ENCODE measurements around the gene HS3ST3B1. TPM values are rescaled to one million over a fixed set of nuclear protein-coding genes. Genes with fewer than 3 reads are reported as not detected.

The HS3ST3B1 gene
- total RNA-seq, 1 experiment from 2014 or later, result 2.4 TPM

- no peaks in the 10 kb centered on the region for H3K9me2 ChIP-seq (ENCODE audit: insufficient read depth)
- H3K27me3 ChIP-seq (ENCODE audit: insufficient read depth, low read length), result peaks cover 10% of the 10 kb centered on the region; the same call in 1 of the 2 replicates
- RAD21 ChIA-PET (ENCODE audit: low non-redundant PET in 1 of 2, low total read pairs in 2 of 2, uncharacterized antibody in 2 of 2, unreplicated experiment in 2 of 2), result no interaction called here
- H3K4me1 ChIP-seq (ENCODE audit: control insufficient read depth in 1 of 2, insufficient read depth in 2 of 2, low read length in 2 of 2), result peaks cover 11 to 28% of the 10 kb centered on the region in 2 experiments; a peak in 3 of 4 replicates
- BruUV-seq (replicated peaks), result no TSS peak
- DNase-seq (ENCODE audit: low read depth, low spot score), result no peak
- POLR2A ChIA-PET, result no interaction called here
- TF ChIP-seq CEBPB (IDR thresholded peaks at IDR 0.05; ENCODE audit: low read depth), result no peak
- TF ChIP-seq ELF1 (IDR thresholded peaks at IDR 0.05; ENCODE audit: borderline replicate concordance, low read depth), result no peak
- H3K9ac ChIP-seq (ENCODE audit: low read length), result no peak overlapping the region
- H3K4me3 ChIP-seq (replicated peaks in 1 of 2; ENCODE audit: low read depth in 1 of 2, low read length in 2 of 2), result no peak overlapping the region
- H3K9me3 ChIP-seq (ENCODE audit: control insufficient read depth in 1 of 2, insufficient read depth in 1 of 2, low read depth in 1 of 2, low read length in 2 of 2), result no peaks in the 10 kb centered on the region
- no peak overlapping the region for H3K27ac ChIP-seq (ENCODE audit: low read depth, low read length)
- no peaks in the 10 kb centered on the region for H4K20me1 ChIP-seq (ENCODE audit: insufficient read depth)
- CTCF ChIA-PET, result no interaction called here
- intact Hi-C loops (cut with micrococcal nuclease), result no loop called here
- no peaks in the 10 kb centered on the region for H3K36me3 ChIP-seq (ENCODE audit: control insufficient read depth in 1 of 2, insufficient read depth in 2 of 2, low read length in 2 of 2)
- ATAC-seq, result no peak
- H2AFZ ChIP-seq (ENCODE audit: low read depth, low read length, poor library complexity, severe bottlenecking), result no peak overlapping the region
- H3K4me2 ChIP-seq (ENCODE audit: low read length), result no peak overlapping the region
- H3K79me2 ChIP-seq (ENCODE audit: insufficient read depth, low read length), result no peaks in the 10 kb centered on the region
These were observed 2.5 kb upstream of the HS3ST3B1 start for GRCh38 chr17:14298221-14298946.

GRCh38 chr17:14298947-14299279 is 2.0 kb upstream of the HS3ST3B1 start:
- RAD21 ChIA-PET (ENCODE audit: low non-redundant PET in 1 of 2, low total read pairs in 2 of 2, uncharacterized antibody in 2 of 2, unreplicated experiment in 2 of 2), result no interaction called here
- Histone ChIP-seq H3K27me3 (ENCODE audit: insufficient read depth, low read length) (peaks cover 10% of the 10 kb centered on the region; the same call in 1 of the 2 replicates), H3K27ac (ENCODE audit: low read depth, low read length) (no peak overlapping the region), H4K20me1 (ENCODE audit: insufficient read depth) (no peaks in the 10 kb centered on the region), H3K4me3 (replicated peaks in 1 of 2; ENCODE audit: low read depth in 1 of 2, low read length in 2 of 2) (no peak overlapping the region), H3K79me2 (ENCODE audit: insufficient read depth, low read length) (no peaks in the 10 kb centered on the region), H3K9me2 (ENCODE audit: insufficient read depth) (no peaks in the 10 kb centered on the region), H3K4me1 (ENCODE audit: control insufficient read depth in 1 of 2, insufficient read depth in 2 of 2, low read length in 2 of 2) (peaks cover 11 to 28% of the 10 kb centered on the region in 2 experiments; a peak in 3 of 4 replicates), H3K9me3 (ENCODE audit: control insufficient read depth in 1 of 2, insufficient read depth in 1 of 2, low read depth in 1 of 2, low read length in 2 of 2) (no peaks in the 10 kb centered on the region), H2AFZ (ENCODE audit: low read depth, low read length, poor library complexity, severe bottlenecking) (no peak overlapping the region), H3K4me2 (ENCODE audit: low read length) (no peak overlapping the region), H3K9ac (ENCODE audit: low read length) (no peak overlapping the region), H3K36me3 (ENCODE audit: control insufficient read depth in 1 of 2, insufficient read depth in 2 of 2, low read length in 2 of 2) (no peaks in the 10 kb centered on the region)
- BruUV-seq (replicated peaks), result no TSS peak
- DNase-seq (ENCODE audit: low read depth, low spot score), result no peak
- ATAC-seq, result no peak
- POLR2A ChIA-PET, result no interaction called here
- CTCF ChIA-PET, result no interaction called here
- intact Hi-C loops (cut with micrococcal nuclease), result no loop called here
- TF ChIP-seq, protein P1, sequence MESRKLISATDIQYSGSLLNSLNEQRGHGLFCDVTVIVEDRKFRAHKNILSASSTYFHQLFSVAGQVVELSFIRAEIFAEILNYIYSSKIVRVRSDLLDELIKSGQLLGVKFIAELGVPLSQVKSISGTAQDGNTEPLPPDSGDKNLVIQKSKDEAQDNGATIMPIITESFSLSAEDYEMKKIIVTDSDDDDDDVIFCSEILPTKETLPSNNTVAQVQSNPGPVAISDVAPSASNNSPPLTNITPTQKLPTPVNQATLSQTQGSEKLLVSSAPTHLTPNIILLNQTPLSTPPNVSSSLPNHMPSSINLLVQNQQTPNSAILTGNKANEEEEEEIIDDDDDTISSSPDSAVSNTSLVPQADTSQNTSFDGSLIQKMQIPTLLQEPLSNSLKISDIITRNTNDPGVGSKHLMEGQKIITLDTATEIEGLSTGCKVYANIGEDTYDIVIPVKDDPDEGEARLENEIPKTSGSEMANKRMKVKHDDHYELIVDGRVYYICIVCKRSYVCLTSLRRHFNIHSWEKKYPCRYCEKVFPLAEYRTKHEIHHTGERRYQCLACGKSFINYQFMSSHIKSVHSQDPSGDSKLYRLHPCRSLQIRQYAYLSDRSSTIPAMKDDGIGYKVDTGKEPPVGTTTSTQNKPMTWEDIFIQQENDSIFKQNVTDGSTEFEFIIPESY (IDR thresholded peaks at IDR 0.05; ENCODE audit: extremely low read depth, insufficient replicate concordance, low read length), result no peak
- TF ChIP-seq YY1 (IDR thresholded peaks at IDR 0.05; ENCODE audit: extremely low read depth, insufficient replicate concordance, low read depth, low read length) (no peak), POLR2AphosphoS5 (IDR thresholded peaks at IDR 0.05; ENCODE audit: low read depth, low read length) (no peak), EZH2 (IDR thresholded peaks at IDR 0.05) (no peak), POLR2A (IDR thresholded peaks at IDR 0.05; ENCODE audit: borderline replicate concordance, extremely low read depth, insufficient read depth, insufficient read length) (no peak), ZNF274 (IDR thresholded peaks at IDR 0.05; ENCODE audit: low read depth, low read length) (no peak), SP1 (IDR thresholded peaks at IDR 0.05; ENCODE audit: low read depth) (no peak), TCF7L2 (IDR thresholded peaks at IDR 0.05; ENCODE audit: borderline replicate concordance, extremely low read depth, insufficient read depth, insufficient read length) (no peak), CBX3 (IDR thresholded peaks at IDR 0.05; ENCODE audit: low read depth) (no peak), JUND (IDR thresholded peaks at IDR 0.05) (no peak), CEBPB (IDR thresholded peaks at IDR 0.05; ENCODE audit: low read depth) (no peak), ELF1 (IDR thresholded peaks at IDR 0.05; ENCODE audit: borderline replicate concordance, low read depth) (no peak), EZH2phosphoT487 (IDR thresholded peaks at IDR 0.05; ENCODE audit: borderline replicate concordance) (no peak), RAD21 (IDR thresholded peaks at IDR 0.05; ENCODE audit: low read depth) (no peak), EGR1 (IDR thresholded peaks at IDR 0.05; ENCODE audit: low read depth) (no peak), SRF (IDR thresholded peaks at IDR 0.05; ENCODE audit: low read depth) (no peak)
- TF ChIP-seq, protein P2, sequence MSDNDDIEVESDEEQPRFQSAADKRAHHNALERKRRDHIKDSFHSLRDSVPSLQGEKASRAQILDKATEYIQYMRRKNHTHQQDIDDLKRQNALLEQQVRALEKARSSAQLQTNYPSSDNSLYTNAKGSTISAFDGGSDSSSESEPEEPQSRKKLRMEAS (IDR thresholded peaks at IDR 0.05), result no peak
- TF ChIP-seq, protein P3, sequence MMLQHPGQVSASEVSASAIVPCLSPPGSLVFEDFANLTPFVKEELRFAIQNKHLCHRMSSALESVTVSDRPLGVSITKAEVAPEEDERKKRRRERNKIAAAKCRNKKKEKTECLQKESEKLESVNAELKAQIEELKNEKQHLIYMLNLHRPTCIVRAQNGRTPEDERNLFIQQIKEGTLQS (IDR thresholded peaks at IDR 0.05), result no peak
